Middle frontal gyrus (tissue), 1 donor: ENCODE measurements around the gene C8A.

ENCODE experiments used
- DNase-seq: peaks from one replicate; pipeline ENCODE4 v3.0.0-alpha.2; 2015; ENCODE audit warnings: low spot score; ENCODE audit errors: extremely low spot score

Gene C8A

DNA sequence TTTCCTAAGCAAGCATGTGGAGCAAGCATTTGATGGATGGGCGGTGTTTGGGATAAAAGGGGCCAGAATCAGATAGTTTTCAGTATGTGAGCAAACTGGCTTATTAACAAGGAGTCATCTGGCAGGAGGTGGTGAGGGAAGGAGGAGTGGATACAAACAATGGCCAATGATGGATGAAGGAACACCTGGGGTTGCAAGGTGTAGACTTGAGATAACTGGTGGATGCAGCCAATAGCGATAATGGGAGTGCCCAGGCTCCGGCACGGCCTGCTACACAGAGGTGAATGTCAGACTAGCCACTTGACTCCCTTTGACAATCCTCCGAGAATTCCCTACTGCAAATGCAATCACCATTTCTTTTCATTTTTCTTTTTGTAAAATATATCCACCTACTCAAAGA lies 69.5 kb downstream of the C8A start:
- DNase-seq, result no peak

DNA sequence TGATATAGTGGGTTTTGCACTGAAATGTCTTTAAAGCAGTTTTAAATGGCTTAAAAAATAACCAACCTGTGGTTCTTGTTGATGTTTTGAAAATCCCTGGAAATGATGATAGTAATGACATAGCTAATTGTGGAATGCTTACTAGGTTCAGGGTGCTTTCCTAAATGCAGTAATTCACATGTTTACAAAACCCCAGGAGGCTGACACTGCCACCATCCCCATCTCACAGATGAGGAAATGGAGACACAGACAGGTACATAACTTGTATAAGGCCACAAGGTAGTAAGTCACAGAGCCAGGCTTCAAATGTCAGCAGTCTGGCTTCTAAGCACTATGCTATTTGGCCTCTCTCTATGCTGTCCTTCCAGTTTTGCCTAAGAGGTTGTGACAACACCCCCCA lies 70.6 kb downstream of the C8A start:
- DNase-seq, result no peak

DNA sequence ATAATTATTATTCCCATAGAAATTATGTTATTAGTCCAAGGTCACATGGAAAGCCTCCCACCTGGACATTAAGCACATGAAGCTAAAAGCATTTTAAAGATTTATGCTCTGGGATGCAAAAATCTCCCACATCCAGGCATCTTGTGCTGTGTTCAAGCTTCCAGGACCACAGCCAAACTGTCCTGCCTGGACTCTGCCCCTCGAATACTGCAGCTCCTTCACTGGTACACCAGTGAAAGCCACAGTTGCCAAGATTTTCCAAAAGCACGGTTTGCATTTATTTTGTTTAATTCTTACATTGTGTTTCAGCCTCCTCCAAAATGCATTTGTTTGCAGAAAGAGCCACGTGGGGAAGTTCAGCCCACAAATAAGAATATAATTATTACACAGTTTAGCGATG lies 72.6 kb downstream of the C8A start:
- no peak for DNase-seq

DNA sequence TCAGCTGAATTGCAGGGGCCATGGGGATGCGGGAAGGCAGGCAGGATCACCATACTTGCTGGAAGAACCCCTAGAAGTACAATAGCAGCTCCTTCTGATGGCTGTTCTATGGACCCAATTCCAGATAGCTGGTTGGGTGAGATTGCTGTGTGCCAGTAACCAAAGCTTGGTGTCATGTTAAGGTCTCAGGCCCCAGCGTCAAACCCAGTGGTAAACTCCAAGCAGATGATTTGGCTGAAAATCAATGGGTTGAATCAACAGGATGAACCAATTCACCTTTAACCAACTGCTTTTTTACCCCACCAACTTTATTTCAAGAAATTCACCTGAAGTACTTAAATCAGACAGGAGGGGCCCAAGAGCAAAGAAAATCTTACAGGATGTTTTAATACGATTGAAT lies 73.4 kb downstream of the C8A start:
- DNase-seq, result no peak

DNA sequence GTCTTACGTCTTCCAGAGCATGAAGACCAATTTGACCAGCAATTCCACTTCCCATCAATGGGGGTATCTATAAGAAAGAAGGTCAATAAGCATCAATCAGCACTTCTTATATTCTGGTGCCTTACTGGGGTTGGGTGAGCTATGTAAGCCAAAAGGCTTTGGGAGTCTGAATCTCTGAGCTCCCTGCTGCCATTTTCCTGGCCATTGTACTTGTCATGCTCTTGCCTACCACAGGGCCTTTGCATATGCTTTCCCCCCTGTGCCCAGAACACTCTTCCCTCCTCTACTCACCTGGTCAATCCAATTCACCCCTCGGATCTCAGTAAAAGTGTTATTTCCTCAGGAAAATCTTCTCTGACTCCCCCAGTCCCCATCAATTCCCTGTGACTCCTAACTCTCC lies 74.9 kb downstream of the C8A start:
- DNase-seq, result no peak

DNA sequence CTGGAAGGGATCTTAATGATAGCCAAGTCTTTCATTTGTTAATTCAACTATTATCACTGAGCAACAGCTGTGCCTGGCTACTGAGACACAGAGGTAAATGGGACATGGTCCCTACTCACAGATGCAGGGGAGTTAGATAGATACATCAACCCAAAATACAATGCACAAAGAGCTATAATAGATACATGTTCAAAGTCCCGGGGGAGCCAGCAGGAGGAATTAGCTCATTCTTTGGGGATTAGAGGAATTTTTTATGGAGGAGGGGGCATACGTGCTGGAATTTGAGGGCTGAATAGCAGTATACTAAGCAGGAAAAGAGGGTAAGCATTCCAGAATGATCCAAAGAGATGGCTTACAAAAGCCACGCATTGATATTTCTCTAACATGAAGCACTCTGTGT lies 76.6 kb downstream of the C8A start:
- DNase-seq, result no peak

DNA sequence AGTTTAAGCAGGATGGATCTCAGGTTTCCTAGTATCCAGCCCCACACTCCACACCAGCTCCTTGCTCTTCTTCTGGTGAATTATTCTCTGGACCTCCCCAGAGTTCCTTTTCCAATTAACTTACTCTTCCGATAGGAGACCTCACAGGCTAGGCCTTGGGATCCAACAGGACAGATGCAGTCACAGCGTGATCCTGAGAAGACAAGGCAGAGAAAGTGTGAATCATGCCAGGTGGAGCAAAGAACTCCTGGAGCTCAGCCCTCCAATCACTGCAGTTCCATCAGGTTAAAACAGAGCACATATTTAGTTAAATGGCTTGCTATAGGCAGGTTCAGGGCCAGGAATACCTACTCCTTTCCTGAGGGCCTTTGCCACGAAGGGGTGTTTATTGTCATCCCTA lies 77.1 kb downstream of the C8A start:
- DNase-seq, result no peak

DNA sequence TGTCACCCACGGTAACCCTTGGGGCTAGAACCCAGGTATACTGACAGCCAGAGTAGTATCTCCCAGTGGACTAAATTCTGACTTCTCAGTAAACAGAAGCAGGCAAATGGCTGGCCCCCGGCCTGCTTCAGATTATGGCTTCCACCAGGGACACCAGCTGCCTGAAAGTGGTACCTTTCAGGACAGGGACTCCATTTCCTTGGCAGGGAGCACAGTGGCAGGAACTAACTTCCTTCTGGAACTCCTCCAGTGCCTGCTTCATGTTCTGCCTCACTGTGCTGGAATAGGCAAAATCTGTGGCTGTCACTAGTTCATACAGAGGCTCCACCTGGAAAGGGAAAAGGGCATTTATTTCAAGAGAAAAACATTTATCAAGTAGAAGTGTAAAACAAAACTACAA lies 78.6 kb downstream of the C8A start:
- DNase-seq, result no peak

DNA sequence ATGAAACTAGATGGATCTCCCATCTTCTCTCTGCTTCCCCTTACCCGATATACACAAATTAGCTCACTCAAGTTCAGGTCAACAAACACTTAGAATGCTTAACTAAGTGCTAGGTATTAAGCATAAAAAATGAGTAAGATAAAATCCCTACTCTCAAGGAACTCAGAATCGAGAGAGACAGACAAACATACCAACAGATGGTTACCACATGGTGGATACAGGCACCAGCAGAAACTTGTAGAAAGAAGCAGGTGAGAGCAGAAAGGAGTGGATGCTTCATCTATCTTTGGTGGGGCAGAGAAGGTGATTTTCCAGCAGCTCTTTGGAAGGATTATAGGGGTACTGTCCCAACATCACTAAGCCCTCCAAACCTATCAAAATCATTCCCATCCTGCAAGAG lies 79.0 kb downstream of the C8A start:
- no peak for DNase-seq

DNA sequence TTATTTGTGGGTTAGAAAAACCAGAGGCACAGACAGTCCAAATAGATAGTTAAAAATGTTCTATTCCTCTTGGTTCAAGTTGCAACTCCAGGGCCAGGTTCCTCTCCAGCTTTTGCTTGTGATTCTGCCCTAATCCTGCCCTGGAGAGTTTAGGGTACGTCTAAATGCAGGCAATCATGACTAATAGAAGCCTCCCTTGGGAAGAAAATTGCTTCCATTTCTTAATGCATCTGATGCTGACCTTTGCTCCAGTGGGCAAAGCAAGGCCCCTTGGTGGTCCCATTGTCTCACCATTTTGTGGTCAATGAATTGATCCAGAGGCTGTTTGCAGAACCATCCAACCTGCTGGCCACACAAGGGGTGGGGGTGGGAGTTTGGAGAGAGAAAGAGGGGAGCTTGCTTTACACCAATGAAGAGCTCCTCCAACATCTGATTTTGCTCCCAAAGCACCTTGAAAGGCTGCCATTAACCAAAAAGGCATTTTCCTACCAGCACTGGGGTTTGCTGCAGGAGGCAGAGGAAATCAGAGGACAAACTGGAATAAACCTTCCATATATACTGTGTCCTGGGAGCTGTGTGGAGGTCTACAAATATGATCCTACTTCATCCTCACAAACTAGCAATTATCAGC lies 79.9 kb downstream of the C8A start:
- DNase-seq, result no peak

DNA sequence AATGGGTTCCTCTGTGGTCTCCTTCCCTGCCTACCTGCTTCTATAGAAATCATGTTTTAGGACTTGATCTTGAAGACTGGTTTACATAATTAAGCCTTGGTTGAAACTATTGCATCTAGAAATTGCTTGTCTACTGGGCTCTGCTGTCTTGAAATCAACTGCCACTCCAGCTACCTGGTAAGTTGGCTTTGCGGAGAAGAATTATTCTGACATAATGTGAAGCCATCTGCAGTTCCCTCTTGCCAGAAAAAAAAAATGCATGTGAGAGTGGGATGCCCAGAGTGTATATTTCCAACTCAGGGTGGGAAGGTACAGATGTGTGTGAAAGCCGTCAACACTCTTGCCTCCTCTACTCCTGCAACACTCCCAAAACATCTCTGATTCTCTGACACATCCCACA lies 84.0 kb downstream of the C8A start:
- DNase-seq, result no peak

DNA sequence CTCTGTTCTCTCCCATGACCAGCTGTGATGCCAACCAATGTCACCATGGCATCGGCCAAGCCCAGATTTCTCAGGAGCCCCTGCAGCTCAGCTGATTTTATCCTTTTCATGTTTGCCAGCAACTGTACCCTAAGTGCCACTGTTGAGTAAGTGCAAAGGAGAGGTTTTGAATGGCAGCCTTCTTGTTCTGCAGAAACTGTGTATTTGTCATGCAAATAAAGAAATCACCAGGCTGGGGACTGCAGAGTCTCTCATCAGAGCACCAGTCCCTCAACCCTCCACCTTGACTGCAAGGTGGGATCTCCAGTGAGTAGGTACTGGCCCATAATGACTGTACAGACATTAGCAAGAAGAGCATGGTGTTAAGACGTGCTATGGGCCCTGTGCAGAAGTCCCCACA lies 84.6 kb downstream of the C8A start:
- no peak for DNase-seq

DNA sequence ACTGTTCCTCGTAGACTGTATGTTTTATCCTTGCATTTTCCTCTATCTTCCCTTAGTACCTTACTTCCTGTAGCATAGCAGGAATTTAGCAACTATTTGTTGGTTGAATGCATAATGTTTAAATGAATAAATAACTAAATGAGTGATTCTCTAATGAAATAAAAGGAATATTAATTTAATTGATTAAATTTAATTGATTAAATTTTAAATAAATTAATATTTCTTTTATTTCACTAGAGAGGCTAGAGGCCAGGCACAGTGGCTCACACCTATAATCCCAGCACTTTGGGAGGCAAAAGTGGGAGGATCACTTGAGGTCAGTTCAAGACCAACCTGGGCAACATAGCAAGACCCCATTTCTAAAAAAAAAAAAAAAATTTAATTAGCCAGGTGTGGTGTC lies 85.4 kb downstream of the C8A start:
- no peak for DNase-seq

DNA sequence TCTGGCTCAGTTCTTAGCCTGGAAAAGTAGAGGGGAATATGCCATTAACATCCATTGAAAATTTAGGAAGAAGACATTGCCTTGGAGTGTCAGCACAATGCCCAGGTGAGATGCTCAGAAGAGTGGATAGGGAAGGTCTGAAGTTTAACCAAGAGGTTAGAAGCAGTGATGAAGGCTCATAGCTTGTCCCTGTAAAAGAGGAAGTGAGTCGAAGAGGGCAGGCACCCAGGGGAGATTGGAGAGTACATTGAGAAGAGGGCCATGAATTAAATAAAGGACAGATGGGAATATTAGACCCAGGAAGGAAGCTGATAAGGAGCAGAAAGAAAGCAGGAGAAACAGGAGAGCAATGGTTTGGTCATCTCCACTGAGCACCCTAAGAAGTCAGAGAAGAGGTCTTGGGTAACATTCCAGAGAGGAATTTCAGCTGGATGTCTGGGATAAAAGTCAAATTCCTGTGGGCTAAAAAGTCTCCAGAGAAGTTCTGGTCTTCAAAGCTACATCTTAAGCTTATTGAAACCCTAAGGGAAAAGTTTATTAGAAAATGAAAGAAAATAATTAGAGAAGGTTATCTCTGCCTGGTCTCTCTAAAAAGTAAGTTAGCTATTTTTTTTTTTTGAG lies 93.9 kb downstream of the C8A start:
- DNase-seq, result no peak

DNA sequence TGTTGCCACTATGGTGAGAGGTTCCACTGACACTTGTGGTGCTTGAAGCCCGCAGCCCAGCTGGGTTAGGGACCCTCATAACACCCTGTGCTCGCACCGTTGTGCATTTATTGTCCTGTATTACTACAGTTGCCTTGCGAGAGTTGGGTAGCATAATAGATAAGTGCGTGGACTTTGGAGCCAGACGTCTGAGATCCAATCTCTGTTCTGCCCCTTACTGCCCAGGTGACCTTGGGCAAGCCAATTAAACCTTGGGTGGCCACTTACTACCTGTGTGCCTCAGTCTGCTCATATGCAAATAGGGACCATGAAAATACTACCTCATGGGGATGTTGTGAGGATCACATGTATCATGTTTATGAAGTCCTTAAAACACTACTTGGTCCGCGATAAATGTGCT lies 97.9 kb downstream of the C8A start:
- DNase-seq, result no peak

DNA sequence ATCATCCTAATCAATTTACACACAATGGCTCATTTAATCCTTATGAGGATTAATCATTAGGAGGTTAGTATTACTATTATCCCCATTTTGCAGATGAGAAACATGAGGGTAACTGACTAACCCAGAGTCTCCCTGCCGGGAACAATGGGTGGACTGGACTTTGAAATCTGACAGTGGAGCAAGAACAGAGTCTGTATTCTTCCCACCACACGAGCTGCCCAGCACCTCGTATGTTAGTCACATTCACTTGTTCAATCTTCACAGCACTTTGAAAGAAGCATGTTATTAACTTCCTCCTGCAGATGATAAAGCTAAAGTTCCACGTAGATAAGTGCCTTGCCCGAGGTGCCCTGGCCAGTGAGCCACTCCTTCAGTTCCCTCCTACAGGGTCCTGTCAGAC lies 98.8 kb downstream of the C8A start:
- no peak for DNase-seq

DNA sequence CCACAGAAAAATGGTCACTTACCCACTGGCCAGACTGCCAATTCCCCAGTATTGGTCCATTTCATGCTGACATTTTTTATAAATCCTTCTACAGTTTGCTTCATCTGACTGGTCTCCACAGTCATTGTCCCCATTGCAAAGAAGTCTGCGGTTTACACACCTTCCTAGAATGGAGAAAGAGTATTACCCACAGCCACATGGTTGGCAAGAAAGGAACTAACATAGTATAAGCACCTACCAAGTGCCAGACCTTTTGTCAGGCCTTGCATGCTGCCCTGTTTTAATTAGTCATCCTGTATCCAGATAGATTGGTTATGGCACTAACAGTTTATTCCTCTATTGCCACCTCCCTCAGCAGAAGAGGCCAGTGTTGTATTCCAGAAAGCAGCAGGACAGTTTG lies 100.1 kb downstream of the C8A start:
- DNase-seq, result no peak

DNA sequence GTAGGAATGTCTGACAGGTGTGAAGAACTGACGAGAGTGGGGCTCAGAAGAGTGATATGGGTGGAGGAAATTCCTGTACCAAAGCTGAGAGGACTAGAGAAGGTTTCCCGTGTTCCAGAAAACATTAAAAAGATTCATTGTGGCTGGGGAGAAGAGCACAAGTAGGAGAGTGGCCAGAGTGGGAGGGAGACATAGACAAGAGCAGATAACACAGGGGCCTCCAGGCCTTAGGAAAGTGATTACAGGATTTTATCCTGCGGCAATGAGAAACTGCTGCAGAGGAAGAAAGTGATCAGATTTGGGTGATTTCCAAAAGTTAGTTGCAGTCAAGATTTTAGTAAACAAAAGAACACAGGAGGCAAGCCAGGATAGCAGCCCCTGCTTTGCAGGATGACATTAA lies 103.3 kb downstream of the C8A start:
- no peak for DNase-seq

DNA sequence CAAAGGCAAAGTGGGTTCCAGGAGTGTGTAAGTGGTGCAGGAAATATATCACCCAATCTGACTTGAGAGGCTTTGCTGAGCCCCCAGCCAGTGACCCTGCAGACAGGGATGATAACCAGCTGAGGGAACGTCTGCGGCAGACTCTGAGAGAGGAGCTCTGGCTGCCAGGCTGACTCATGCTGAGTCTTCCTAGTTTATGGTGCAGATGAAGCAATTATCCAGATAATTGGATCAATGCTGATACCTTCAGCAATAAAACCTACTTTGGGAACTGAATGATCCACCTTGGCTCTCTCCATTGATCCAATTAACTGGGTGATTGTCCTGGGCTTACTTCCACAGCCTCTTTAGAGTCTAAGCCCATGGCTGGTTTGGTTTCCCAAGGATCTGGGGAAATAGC lies 103.9 kb downstream of the C8A start:
- no peak for DNase-seq

DNA sequence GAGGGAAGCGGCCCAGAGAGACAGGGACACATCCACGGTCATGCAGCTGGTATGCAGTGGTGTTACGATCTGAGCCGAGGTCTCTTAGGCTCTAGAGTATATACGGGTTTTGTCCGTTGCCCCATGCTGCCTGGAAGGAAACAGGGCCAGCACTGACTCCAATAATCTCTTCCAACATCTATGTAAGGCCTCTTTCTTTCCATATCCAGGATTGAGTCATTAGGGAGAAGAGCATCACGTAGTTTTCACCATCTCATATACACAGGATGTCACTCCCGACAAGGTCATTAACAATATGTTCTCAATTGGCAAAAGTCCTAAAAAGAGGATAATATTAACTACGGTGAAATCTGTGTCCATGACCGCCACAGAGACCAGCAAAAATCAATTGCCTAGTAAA lies 106.8 kb downstream of the C8A start:
- DNase-seq, result no peak

DNA sequence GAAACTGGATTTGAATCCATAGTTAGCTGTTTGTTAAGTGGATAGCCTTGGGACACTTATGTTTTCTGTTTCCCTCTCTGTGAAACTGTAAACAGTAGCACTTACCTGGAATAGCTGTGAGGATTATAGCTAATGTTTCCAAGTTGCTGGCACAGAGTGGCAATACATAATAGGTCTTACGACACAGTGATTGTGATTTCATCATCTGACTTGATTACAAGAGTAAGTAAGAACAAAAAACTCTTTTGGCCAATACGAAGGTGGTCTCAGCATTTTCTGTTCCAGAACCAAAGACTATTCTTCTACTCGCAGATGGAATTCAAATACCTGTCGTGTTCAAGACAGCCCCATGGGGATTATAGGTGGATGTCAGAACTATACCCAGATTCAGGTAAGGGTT lies 109.1 kb downstream of the C8A start:
- DNase-seq, result no peak

DNA sequence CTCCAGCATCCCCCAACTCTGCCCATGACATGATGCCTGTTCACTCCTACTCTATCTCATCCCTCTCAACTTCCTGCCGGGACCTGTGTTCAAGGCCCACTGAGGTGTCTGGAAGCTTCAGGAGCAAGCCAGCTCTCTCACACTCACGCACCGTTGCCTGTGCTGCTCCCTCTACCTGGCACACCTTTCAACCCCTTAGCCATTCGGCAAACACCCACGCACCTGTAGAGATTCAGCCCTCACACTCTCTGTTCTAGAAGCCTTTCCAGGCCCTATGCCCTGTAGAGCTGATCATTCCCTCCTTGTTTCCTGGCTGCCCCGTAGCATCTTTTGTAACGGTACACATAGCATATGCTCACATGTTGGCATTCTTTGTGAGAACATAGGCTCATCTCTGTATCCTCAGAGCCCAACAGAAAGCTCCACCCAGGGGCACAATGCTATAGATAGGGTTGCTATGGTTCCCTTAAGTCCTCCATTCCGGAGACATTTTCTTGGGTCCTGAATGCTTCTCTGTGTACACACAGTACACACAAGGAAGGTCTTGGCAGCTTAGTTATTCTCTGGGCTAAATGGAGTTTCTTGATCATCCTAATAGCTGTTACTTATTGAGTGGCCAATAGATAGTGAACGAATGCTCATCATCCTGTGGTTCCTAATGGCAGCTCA lies 109.9 kb downstream of the C8A start:
- DNase-seq, result no peak

DNA sequence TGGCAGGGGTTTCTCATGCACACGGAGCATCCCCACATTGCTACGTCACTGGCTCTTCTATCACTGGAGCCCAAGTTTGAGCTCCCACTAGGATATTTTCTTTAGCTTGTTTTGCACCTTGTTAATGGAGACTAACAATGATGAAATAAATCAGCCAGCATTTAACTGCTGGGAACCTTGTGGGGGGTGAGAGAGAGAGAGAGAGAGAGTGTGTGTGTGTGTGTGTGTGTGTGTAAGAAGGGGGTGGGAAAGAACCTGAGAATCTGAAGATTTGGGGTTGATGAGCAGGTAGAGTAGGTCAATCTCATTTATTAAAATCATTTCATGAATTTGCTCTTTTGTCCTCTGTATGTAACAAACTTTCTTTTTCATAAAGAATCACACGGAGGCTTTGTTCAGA lies 110.6 kb downstream of the C8A start:
- DNase-seq, result no peak
